SK-N-SH (cell line): ENCODE data around the gene KRT32. TPM values are rescaled to one million over a fixed set of nuclear protein-coding genes. Genes with fewer than 3 reads are reported as not detected.

ENCODE experiments used
- CTCF ChIA-PET: fragments of 300-600, 350-600 bp; formaldehyde crosslinking; extraction: SDS; loops from one replicate; lab custom pipeline; 2021; lab: Yijun Ruan, JAX
- POLR2A ChIA-PET: fragments of 350-600 bp; sonication (Branson Sonifier 250); formaldehyde crosslinking; extraction: SDS; loops from one replicate; lab custom pipeline; 2020; ENCODE audit warnings: antibody characterized with exemption, inconsistent platforms; lab: Yijun Ruan, JAX
- DNase-seq: peaks from one replicate; pipeline ENCODE4 v3.0.0; 2012
- H2AFZ ChIP-seq: fragments of 200-600 bp; sonication (generic); 2 replicates; pipeline ENCODE4 v1.8.1; 2016; ENCODE audit warnings: antibody characterized with exemption, mild to moderate bottlenecking, low read depth
- H3F3A ChIP-seq: fragments of 200-600 bp; sonication (generic); replicated peaks from 2 replicates; pipeline ENCODE3; 2016; ENCODE audit warnings: antibody characterized with exemption, mild to moderate bottlenecking; ENCODE audit not compliant: insufficient read depth
- H3K27ac ChIP-seq, 2 experiments: fragments of 200-500 bp in 1 of 2; fragments of 200-600 bp in 1 of 2; sonication (Bioruptor generic) in 1 of 2; sonication (generic), shearing (Covaris generic) in 1 of 2; 2 replicates each; pipeline versions ENCODE4 v1.5.1 to v1.6.1; 2014 to 2016; ENCODE audit warnings: low read depth in 2 of 2, inconsistent platforms in 1 of 2, low read length in 1 of 2, mild to moderate bottlenecking in 1 of 2, mixed read lengths in 1 of 2
- H3K27me3 ChIP-seq: fragments of 200-600 bp; sonication (generic), shearing (Covaris generic); 2 replicates; pipeline ENCODE4 v1.6.1; 2016; ENCODE audit warnings: mixed run types; ENCODE audit not compliant: insufficient read depth
- H3K36me3 ChIP-seq, 2 experiments: fragments of 200-500 bp in 1 of 2; fragments of 200-600 bp in 1 of 2; sonication (Bioruptor generic) in 1 of 2; sonication (generic) in 1 of 2; replicated peaks in 1 of 2; 2 replicates each; pipeline versions ENCODE3 to v1.5.1; 2014 to 2016; ENCODE audit warnings: low read length in 1 of 2, mild to moderate bottlenecking in 1 of 2; ENCODE audit not compliant: insufficient read depth in 2 of 2, control insufficient read depth in 1 of 2
- H3K4me1 ChIP-seq, 2 experiments: fragments of 200-500 bp in 1 of 2; fragments of 200-600 bp in 1 of 2; sonication (Bioruptor generic) in 1 of 2; sonication (generic), shearing (Covaris generic) in 1 of 2; 2 replicates each; pipeline versions ENCODE4 v1.5.1 to v1.6.1; 2014 to 2016; ENCODE audit warnings: low read depth in 1 of 2, low read length in 1 of 2, mixed run types in 1 of 2; ENCODE audit not compliant: insufficient read depth in 2 of 2, control insufficient read depth in 1 of 2
- H3K4me2 ChIP-seq: fragments of 200-600 bp; sonication (generic), shearing (Covaris generic); 2 replicates; pipeline ENCODE4 v1.6.1; 2017; ENCODE audit warnings: mixed run types
- H3K4me3 ChIP-seq, 2 experiments: fragments of 200-500 bp in 1 of 2; fragments of 200-600 bp in 1 of 2; sonication (Bioruptor generic) in 1 of 2; sonication (generic), shearing (Covaris generic) in 1 of 2; 2 replicates each; pipeline versions ENCODE4 v1.5.1 to v1.8.1; 2014 to 2016; ENCODE audit warnings: low read depth in 2 of 2, inconsistent platforms in 1 of 2, low read length in 1 of 2, mild to moderate bottlenecking in 1 of 2, mixed read lengths in 1 of 2, moderate library complexity in 1 of 2
- H3K79me2 ChIP-seq: fragments of 200-600 bp; sonication (generic); 2 replicates; pipeline ENCODE4 v1.8.1; 2017; ENCODE audit warnings: mild to moderate bottlenecking; ENCODE audit not compliant: insufficient read depth
- H3K9ac ChIP-seq: fragments of 200-600 bp; sonication (generic); 2 replicates; pipeline ENCODE4 v1.6.1; 2017; ENCODE audit warnings: mixed run types
- H3K9me2 ChIP-seq: fragments of 200-600 bp; sonication (generic); 2 replicates; pipeline ENCODE4 v1.6.1; 2017; ENCODE audit warnings: mixed run types
- H3K9me3 ChIP-seq: fragments of 200-600 bp; sonication (generic); 2 replicates; pipeline ENCODE4 v1.6.1; 2017; ENCODE audit warnings: mixed run types, mild to moderate bottlenecking, moderate library complexity
- H4K20me1 ChIP-seq: fragments of 200-600 bp; sonication (generic); 2 replicates; pipeline ENCODE4 v1.6.1; 2017; ENCODE audit warnings: mild to moderate bottlenecking, mixed run types; ENCODE audit not compliant: insufficient read depth
- CHD2 ChIP-seq: fragments of 150-350 bp; IDR thresholded peaks from 2 replicates; pipeline ENCODE4 v1.6.1; 2018; ENCODE audit warnings: low read length; ENCODE audit not compliant: partially characterized antibody
- ELF1 ChIP-seq: IDR thresholded peaks from 2 replicates; pipeline ENCODE4 v1.4.0; 2012
- GABPA ChIP-seq: IDR thresholded peaks from 2 replicates; pipeline ENCODE4 v1.4.0; 2012; ENCODE audit warnings: low read depth, mild to moderate bottlenecking
- MEF2A ChIP-seq: IDR thresholded peaks from 2 replicates; pipeline ENCODE4 v1.4.0; 2012; ENCODE audit warnings: low read depth, borderline replicate concordance
- NRF1 ChIP-seq: IDR thresholded peaks from 2 replicates; pipeline ENCODE4 v1.6.1; 2012; ENCODE audit warnings: low read depth, mild to moderate bottlenecking, low read length
- POLR2AphosphoS5 ChIP-seq: IDR thresholded peaks from 2 replicates; pipeline ENCODE4 v1.6.1; 2012; ENCODE audit warnings: low read depth, low read length
- RAD21 ChIP-seq: IDR thresholded peaks from 2 replicates; pipeline ENCODE4 v1.6.1; 2012; ENCODE audit warnings: mild to moderate bottlenecking, low read length
- RFX5 ChIP-seq: IDR thresholded peaks from 2 replicates; pipeline ENCODE4 v1.6.1; 2012; ENCODE audit warnings: mild to moderate bottlenecking, improper control_type of control experiment, low read length
- SIN3A ChIP-seq: IDR thresholded peaks from 2 replicates; pipeline ENCODE4 v1.6.1; 2012; ENCODE audit warnings: low read depth, mild to moderate bottlenecking, low read length, moderate library complexity, borderline replicate concordance
- SMC3 ChIP-seq: IDR thresholded peaks from 2 replicates; pipeline ENCODE4 v1.6.1; 2012; ENCODE audit warnings: low read depth, low read length, improper control_type of control experiment
- YY1 ChIP-seq: IDR thresholded peaks from 2 replicates; pipeline ENCODE4 v1.4.0; 2012; ENCODE audit warnings: low read depth, mild to moderate bottlenecking
- WGBS: methylation state at CpG from one replicate; pipeline ENCODE4 v1.1.6; 2017; ENCODE audit warnings: low lambda C conversion rate; 5-methylcytosine and 5-hydroxymethylcytosine counted together
- polyA plus RNA-seq, 3 experiments: library from polyadenylated mRNA; depleted of rRNA; stranded (reverse); fragments of >200 nt; gene quantifications; 2 replicates each; pipeline ENCODE4 v1.2.3, GENCODE V29; 2012
- TF ChIP-seq, protein P1 (sequence below): IDR thresholded peaks from 2 replicates; pipeline ENCODE4 v1.6.1; 2012; ENCODE audit warnings: mild to moderate bottlenecking, low read depth, low read length, moderate library complexity
- TF ChIP-seq, protein P2 (sequence below): IDR thresholded peaks from 2 replicates; pipeline ENCODE4 v1.4.0; 2012; ENCODE audit warnings: low read depth, borderline replicate concordance
- TF ChIP-seq, protein P3 (sequence below): fragments of 150-350 bp; IDR thresholded peaks from 2 replicates; pipeline ENCODE4 v1.6.1; 2016; ENCODE audit warnings: mild to moderate bottlenecking, low read depth, low read length
- TF ChIP-seq, protein P4 (sequence below): IDR thresholded peaks from 2 replicates; pipeline ENCODE4; 2012
- TF ChIP-seq, protein P5 (sequence below): IDR thresholded peaks from 2 replicates; pipeline ENCODE4 v1.4.0; 2012; ENCODE audit warnings: low read depth

Gene KRT32
- polyA plus RNA-seq, 1 of the 3 experiments (the other 2 are of a cell fraction) = not detected

DNA sequence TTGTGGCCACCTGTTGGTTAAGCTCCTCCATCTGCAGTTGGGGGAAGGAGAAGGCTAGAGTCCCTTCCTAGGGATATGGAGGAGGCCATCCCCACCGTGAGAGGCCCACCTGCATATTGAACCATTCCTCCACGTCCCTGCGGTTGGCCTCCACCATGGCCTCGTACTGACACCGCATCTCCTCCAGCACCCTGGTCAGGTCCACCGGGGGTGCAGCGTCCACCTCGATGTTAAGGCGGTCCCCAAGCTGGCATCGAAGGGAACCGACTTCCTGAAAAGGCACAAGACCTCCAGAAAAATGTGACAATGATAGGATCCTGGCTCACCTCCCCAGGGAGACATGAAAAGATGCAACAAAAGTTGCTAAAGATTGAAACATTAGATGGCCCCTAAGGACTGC, 3.0 kb downstream of the KRT32 start:
- no peak overlapping the region for H3K4me2 ChIP-seq
- ChIA-PET POLR2A (no interaction called here), CTCF (interaction anchor here (1.2 to 1.9 kb wide), 3 partner anchors 84 to 185 kb away, joined by 3 to 7 read pairs (median 5); no protein-coding TSS in a partner anchor)
- 80% methylated on average over 10 of the region's 11 CpGs for WGBS
- no peaks in the 10 kb centered on the region for H3K9me3 ChIP-seq
- no peaks in the 10 kb centered on the region for H3K36me3 ChIP-seq
- no peaks in the 10 kb centered on the region for H3K79me2 ChIP-seq
- no peak overlapping the region for H3K9ac ChIP-seq
- no peaks in the 10 kb centered on the region for H4K20me1 ChIP-seq
- no peak for DNase-seq
- no peak overlapping the region for H2AFZ ChIP-seq
- H3K27ac ChIP-seq = no peak overlapping the region
- peaks cover 11 to 17% of the 10 kb centered on the region in 2 experiments; a peak in 2 of 4 replicates for H3K4me1 ChIP-seq
- no peak for TF ChIP-seq MEF2A
- TF ChIP-seq, protein P1, sequence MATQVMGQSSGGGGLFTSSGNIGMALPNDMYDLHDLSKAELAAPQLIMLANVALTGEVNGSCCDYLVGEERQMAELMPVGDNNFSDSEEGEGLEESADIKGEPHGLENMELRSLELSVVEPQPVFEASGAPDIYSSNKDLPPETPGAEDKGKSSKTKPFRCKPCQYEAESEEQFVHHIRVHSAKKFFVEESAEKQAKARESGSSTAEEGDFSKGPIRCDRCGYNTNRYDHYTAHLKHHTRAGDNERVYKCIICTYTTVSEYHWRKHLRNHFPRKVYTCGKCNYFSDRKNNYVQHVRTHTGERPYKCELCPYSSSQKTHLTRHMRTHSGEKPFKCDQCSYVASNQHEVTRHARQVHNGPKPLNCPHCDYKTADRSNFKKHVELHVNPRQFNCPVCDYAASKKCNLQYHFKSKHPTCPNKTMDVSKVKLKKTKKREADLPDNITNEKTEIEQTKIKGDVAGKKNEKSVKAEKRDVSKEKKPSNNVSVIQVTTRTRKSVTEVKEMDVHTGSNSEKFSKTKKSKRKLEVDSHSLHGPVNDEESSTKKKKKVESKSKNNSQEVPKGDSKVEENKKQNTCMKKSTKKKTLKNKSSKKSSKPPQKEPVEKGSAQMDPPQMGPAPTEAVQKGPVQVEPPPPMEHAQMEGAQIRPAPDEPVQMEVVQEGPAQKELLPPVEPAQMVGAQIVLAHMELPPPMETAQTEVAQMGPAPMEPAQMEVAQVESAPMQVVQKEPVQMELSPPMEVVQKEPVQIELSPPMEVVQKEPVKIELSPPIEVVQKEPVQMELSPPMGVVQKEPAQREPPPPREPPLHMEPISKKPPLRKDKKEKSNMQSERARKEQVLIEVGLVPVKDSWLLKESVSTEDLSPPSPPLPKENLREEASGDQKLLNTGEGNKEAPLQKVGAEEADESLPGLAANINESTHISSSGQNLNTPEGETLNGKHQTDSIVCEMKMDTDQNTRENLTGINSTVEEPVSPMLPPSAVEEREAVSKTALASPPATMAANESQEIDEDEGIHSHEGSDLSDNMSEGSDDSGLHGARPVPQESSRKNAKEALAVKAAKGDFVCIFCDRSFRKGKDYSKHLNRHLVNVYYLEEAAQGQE = peak; percentile 43; the same call in 1 of the 2 replicates
- H3K9me2 ChIP-seq = no peaks in the 10 kb centered on the region
- no peak overlapping the region for H3K4me3 ChIP-seq
- H3F3A ChIP-seq = no peaks in the 10 kb centered on the region
- no peaks in the 10 kb centered on the region for H3K27me3 ChIP-seq

DNA sequence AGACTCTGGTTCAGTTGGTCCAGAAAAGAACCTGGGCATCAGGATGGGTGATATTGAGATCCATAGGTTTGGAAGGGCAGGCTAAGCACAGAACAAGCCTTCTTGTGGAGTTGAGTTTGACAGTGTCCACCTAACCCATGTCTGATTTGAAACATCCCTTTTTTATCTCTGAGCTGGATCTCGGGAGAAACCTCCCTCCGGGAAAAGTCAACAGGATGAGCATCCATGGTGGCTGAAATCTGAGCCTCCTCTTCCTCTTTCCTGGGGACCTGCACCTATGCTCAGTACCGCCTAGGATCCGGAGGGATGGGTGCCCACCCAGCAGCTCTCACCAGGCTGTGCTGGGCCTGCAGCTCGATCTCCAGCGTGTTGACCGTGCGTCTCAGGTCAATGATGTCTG, 3.4 kb downstream of the KRT32 start:
- Histone ChIP-seq H3K9ac (no peak overlapping the region), H3K27me3 (no peaks in the 10 kb centered on the region), H4K20me1 (no peaks in the 10 kb centered on the region), H3K4me2 (no peak overlapping the region), H3K9me2 (no peaks in the 10 kb centered on the region), H3F3A (no peaks in the 10 kb centered on the region), H2AFZ (no peak overlapping the region), H3K9me3 (no peaks in the 10 kb centered on the region), H3K36me3 (no peaks in the 10 kb centered on the region), H3K4me3 (no peak overlapping the region), H3K27ac (no peak overlapping the region), H3K79me2 (no peaks in the 10 kb centered on the region), H3K4me1 (peaks cover 11 to 17% of the 10 kb centered on the region in 2 experiments; a peak in 2 of 4 replicates)
- ChIA-PET CTCF (interaction anchor here (1.2 to 1.9 kb wide), 3 partner anchors 85 to 185 kb away, joined by 3 to 7 read pairs (median 5); no protein-coding TSS in a partner anchor), POLR2A (no interaction called here)
- no peak for DNase-seq
- TF ChIP-seq, protein P2, sequence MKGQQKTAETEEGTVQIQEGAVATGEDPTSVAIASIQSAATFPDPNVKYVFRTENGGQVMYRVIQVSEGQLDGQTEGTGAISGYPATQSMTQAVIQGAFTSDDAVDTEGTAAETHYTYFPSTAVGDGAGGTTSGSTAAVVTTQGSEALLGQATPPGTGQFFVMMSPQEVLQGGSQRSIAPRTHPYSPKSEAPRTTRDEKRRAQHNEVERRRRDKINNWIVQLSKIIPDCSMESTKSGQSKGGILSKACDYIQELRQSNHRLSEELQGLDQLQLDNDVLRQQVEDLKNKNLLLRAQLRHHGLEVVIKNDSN = no peak
- TF ChIP-seq SIN3A (no peak), NRF1 (no peak), RFX5 (no peak), ELF1 (no peak), GABPA (no peak), SMC3 (no peak), POLR2AphosphoS5 (no peak), YY1 (no peak), RAD21 (no peak), CHD2 (no peak)
- TF ChIP-seq, protein P3, sequence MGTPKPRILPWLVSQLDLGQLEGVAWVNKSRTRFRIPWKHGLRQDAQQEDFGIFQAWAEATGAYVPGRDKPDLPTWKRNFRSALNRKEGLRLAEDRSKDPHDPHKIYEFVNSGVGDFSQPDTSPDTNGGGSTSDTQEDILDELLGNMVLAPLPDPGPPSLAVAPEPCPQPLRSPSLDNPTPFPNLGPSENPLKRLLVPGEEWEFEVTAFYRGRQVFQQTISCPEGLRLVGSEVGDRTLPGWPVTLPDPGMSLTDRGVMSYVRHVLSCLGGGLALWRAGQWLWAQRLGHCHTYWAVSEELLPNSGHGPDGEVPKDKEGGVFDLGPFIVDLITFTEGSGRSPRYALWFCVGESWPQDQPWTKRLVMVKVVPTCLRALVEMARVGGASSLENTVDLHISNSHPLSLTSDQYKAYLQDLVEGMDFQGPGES = no peak
- TF ChIP-seq, protein P4, sequence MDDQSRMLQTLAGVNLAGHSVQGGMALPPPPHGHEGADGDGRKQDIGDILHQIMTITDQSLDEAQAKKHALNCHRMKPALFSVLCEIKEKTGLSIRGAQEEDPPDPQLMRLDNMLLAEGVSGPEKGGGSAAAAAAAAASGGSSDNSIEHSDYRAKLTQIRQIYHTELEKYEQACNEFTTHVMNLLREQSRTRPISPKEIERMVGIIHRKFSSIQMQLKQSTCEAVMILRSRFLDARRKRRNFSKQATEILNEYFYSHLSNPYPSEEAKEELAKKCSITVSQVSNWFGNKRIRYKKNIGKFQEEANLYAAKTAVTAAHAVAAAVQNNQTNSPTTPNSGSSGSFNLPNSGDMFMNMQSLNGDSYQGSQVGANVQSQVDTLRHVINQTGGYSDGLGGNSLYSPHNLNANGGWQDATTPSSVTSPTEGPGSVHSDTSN = no peak
- TF ChIP-seq, protein P5, sequence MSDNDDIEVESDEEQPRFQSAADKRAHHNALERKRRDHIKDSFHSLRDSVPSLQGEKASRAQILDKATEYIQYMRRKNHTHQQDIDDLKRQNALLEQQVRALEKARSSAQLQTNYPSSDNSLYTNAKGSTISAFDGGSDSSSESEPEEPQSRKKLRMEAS = no peak
- whole genome bisulfite sequencing = 71% methylated on average over 2 of the region's 8 CpGs
